Liver (tissue), 9 donors: Measurements from ENCODE around the gene ASAP2. TPM values are rescaled to one million over a fixed set of nuclear protein-coding genes. Genes with fewer than 3 reads are reported as not detected.

Source experiments
- DNase-seq: peaks from one replicate; pipeline ENCODE4 v3.0.0-alpha.2; 2017; ENCODE audit warnings: low spot score
- H3K27ac ChIP-seq, 2 donors: one replicate each; pipeline ENCODE4 v1.7.0; 2013; ENCODE audit warnings: inconsistent platforms in 2 of 2, low read length in 2 of 2, control low read depth in 1 of 2, low read depth in 1 of 2, mild to moderate bottlenecking in 1 of 2
- H3K27me3 ChIP-seq, 4 donors: one replicate each; pipeline versions ENCODE4 v1.6.1 to v1.7.0; 2013; ENCODE audit warnings: low read length in 3 of 4, inconsistent platforms in 1 of 4, mild to moderate bottlenecking in 1 of 4, moderate library complexity in 1 of 4; ENCODE audit not compliant: control insufficient read depth in 4 of 4, insufficient read depth in 4 of 4
- H3K36me3 ChIP-seq, 4 donors: one replicate each; pipeline versions ENCODE4 v1.6.1 to v1.7.0; 2013; ENCODE audit warnings: low read length in 3 of 4, mild to moderate bottlenecking in 3 of 4, low read depth in 1 of 4, moderate library complexity in 1 of 4; ENCODE audit not compliant: control insufficient read depth in 4 of 4, insufficient read depth in 3 of 4
- H3K4me1 ChIP-seq, 4 donors: one replicate each; pipeline versions ENCODE4 v1.6.1 to v1.7.0; 2013; ENCODE audit warnings: low read length in 3 of 4, mild to moderate bottlenecking in 3 of 4, moderate library complexity in 1 of 4; ENCODE audit not compliant: control insufficient read depth in 4 of 4, insufficient read depth in 4 of 4
- H3K4me3 ChIP-seq, 3 donors: one replicate each; pipeline versions ENCODE4 v1.6.1 to v1.7.0; 2013; ENCODE audit warnings: low read length in 3 of 3, control low read depth in 1 of 3, low read depth in 1 of 3, mild to moderate bottlenecking in 1 of 3
- H3K9ac ChIP-seq, 2 donors: one replicate each; pipeline ENCODE4 v1.7.0; 2013; ENCODE audit warnings: low read length in 2 of 2, mild to moderate bottlenecking in 2 of 2, moderate library complexity in 2 of 2, control low read depth in 1 of 2, low read depth in 1 of 2
- H3K9me3 ChIP-seq, 4 donors: one replicate each; pipeline versions ENCODE4 v1.6.1 to v1.7.0; 2013; ENCODE audit warnings: low read length in 3 of 4; ENCODE audit not compliant: control insufficient read depth in 4 of 4
- ATF3 ChIP-seq: IDR thresholded peaks from 2 replicates; pipeline ENCODE4 v1.6.1; 2016; ENCODE audit warnings: antibody characterized with exemption
- CTCF ChIP-seq: fragments of 150-350 bp; IDR thresholded peaks from 2 replicates; pipeline ENCODE4 v1.5.1; 2017; ENCODE audit warnings: improper control_type of control experiment, low read depth, low read length; ENCODE audit not compliant: missing input control
- EGR1 ChIP-seq, 2 donors: IDR thresholded peaks; 2 replicates each; pipeline ENCODE4 v1.6.1; 2016 to 2018; ENCODE audit warnings: antibody characterized with exemption in 2 of 2, low read depth in 2 of 2
- FOXA1 ChIP-seq: IDR thresholded peaks from 2 replicates; pipeline ENCODE4 v1.6.1; 2016; ENCODE audit warnings: antibody characterized with exemption
- FOXA2 ChIP-seq: IDR thresholded peaks from 2 replicates; pipeline ENCODE4 v1.6.1; 2016; ENCODE audit warnings: antibody characterized with exemption
- GABPA ChIP-seq, 2 donors: IDR thresholded peaks in 1 of 2; conservative IDR thresholded peaks in 1 of 2; 2 replicates each; pipeline ENCODE4 v1.6.1; 2016; ENCODE audit warnings: antibody characterized with exemption in 2 of 2, mild to moderate bottlenecking in 1 of 2, moderate library complexity in 1 of 2
- HNF4A ChIP-seq, 2 donors: conservative IDR thresholded peaks; 2 replicates each; pipeline ENCODE4 v1.6.1; 2016; ENCODE audit warnings: antibody characterized with exemption in 2 of 2, mild to moderate bottlenecking in 2 of 2
- HNF4G ChIP-seq: IDR thresholded peaks from 2 replicates; pipeline ENCODE4 v1.6.1; 2016; ENCODE audit warnings: antibody characterized with exemption
- JUND ChIP-seq, 2 donors: IDR thresholded peaks; 2 replicates each; pipeline ENCODE4 v1.6.1; 2016; ENCODE audit warnings: antibody characterized with exemption in 2 of 2
- NR2F2 ChIP-seq: IDR thresholded peaks from 2 replicates; pipeline ENCODE4 v1.6.1; 2016; ENCODE audit warnings: antibody characterized with exemption
- REST ChIP-seq: IDR thresholded peaks from 2 replicates; pipeline ENCODE4 v1.6.1; 2016; ENCODE audit warnings: antibody characterized with exemption, mild to moderate bottlenecking
- RXRA ChIP-seq, 2 donors: IDR thresholded peaks; 2 replicates each; pipeline ENCODE4 v1.6.1; 2017 to 2018; ENCODE audit warnings: antibody characterized with exemption in 2 of 2, mild to moderate bottlenecking in 1 of 2
- TAF1 ChIP-seq: conservative IDR thresholded peaks from 2 replicates; pipeline ENCODE4 v1.6.1; 2016; ENCODE audit warnings: antibody characterized with exemption, mild to moderate bottlenecking
- YY1 ChIP-seq: IDR thresholded peaks from 2 replicates; pipeline ENCODE4 v1.6.1; 2016; ENCODE audit warnings: antibody characterized with exemption, mild to moderate bottlenecking
- ZBTB33 ChIP-seq: IDR thresholded peaks from 2 replicates; pipeline ENCODE4 v1.6.1; 2016; ENCODE audit warnings: antibody characterized with exemption
- WGBS: extraction: QIAGEN DNeasy Blood & Tissue Kit; methylation state at CpG from one replicate; pipeline ENCODE4 v1.1.7; 2013; 5-methylcytosine and 5-hydroxymethylcytosine counted together
- polyA plus RNA-seq, 2 donors: library from polyadenylated mRNA; stranded (reverse) in 1 of 2; unstranded in 1 of 2; fragments of 200-250 nt in 1 of 2; fragments of >200 nt in 1 of 2; fragmentation: Nextera tagmentation in 1 of 2; extraction: Ambion mirVana in 1 of 2; gene quantifications; one replicate each; pipeline versions ENCODE4 v1.2.1 to v1.2.3, GENCODE V29; 2013 to 2015
- total RNA-seq, 2 donors: library from RNA; depleted of rRNA; stranded (reverse); fragments of >200 nt; gene quantifications; one replicate each; pipeline ENCODE4 v1.2.3, GENCODE V29; 2014
- donor health status: healthy.
- donor health status: healthy.
- donor health status: healthy.
- donor health status: healthy.
- donor health status: healthy.

ASAP2 gene
- total and polyA plus RNA-seq, 4 donors = 0.36 to 5.9 (median 2.6) TPM

- H3K27ac ChIP-seq = no peak overlapping the region
- H3K4me3 ChIP-seq = no peak overlapping the region
- DNase-seq = no peak
- no peak overlapping the region for H3K9ac ChIP-seq
- TF ChIP-seq RXRA (IDR thresholded peaks at IDR 0.05) (no peak), ATF3 (no peak), HNF4G (no peak), FOXA2 (no peak), NR2F2 (no peak), TAF1 (no peak), EGR1 (IDR thresholded peaks at IDR 0.05; ENCODE audit: low read depth in 2 of 2) (no peak), GABPA (IDR thresholded peaks at IDR 0.05 in 1 of 2, conservative IDR thresholded peaks at IDR 0.05 in 1 of 2) (no peak)
- H3K27me3 ChIP-seq = no peaks in the 10 kb centered on the region
- WGBS = 90% methylated on average over 5 of the region's 5 CpGs
- peaks cover 8 to 25% (median 17%) of the 10 kb centered on the region in 4 donors for H3K4me1 ChIP-seq
- H3K36me3 ChIP-seq = no peaks in the 10 kb centered on the region
- H3K9me3 ChIP-seq = no peaks in the 10 kb centered on the region
Measured at GRCh38 chr2:9203876-9204275, 2.7 kb upstream of the ASAP2 start.

GRCh38 chr2:9204939-9205338, 1.7 kb upstream of the ASAP2 start:
- Histone ChIP-seq H3K4me1 (peaks cover 8 to 25% (median 17%) of the 10 kb centered on the region in 4 donors), H3K27me3 (peaks cover 0 to 2% (median 0%) of the 10 kb centered on the region in 4 donors), H3K27ac (no peak overlapping the region), H3K9ac (no peak overlapping the region), H3K4me3 (no peak overlapping the region), H3K36me3 (no peaks in the 10 kb centered on the region), H3K9me3 (no peaks in the 10 kb centered on the region)
- TF ChIP-seq JUND (IDR thresholded peaks at IDR 0.05) (no peak), FOXA1 (no peak), ZBTB33 (no peak), GABPA (IDR thresholded peaks at IDR 0.05 in 1 of 2, conservative IDR thresholded peaks at IDR 0.05 in 1 of 2) (no peak), YY1 (no peak), HNF4A (conservative IDR thresholded peaks at IDR 0.05) (no peak), ATF3 (no peak), EGR1 (IDR thresholded peaks at IDR 0.05; ENCODE audit: low read depth in 2 of 2) (no peak), HNF4G (no peak), REST (no peak), FOXA2 (no peak), NR2F2 (no peak), CTCF (no peak)
- no peak for DNase-seq
- WGBS = 57% methylated on average over 3 of the region's 3 CpGs
